ENCODE results near the gene AHSP. TPM values are rescaled to one million over a fixed set of nuclear protein-coding genes. Genes with fewer than 3 reads are reported as not detected.

AHSP gene
- total and polyA plus RNA-seq, 2 of the 4 experiments (the other 2 are of a cell fraction): not detected

DNA sequence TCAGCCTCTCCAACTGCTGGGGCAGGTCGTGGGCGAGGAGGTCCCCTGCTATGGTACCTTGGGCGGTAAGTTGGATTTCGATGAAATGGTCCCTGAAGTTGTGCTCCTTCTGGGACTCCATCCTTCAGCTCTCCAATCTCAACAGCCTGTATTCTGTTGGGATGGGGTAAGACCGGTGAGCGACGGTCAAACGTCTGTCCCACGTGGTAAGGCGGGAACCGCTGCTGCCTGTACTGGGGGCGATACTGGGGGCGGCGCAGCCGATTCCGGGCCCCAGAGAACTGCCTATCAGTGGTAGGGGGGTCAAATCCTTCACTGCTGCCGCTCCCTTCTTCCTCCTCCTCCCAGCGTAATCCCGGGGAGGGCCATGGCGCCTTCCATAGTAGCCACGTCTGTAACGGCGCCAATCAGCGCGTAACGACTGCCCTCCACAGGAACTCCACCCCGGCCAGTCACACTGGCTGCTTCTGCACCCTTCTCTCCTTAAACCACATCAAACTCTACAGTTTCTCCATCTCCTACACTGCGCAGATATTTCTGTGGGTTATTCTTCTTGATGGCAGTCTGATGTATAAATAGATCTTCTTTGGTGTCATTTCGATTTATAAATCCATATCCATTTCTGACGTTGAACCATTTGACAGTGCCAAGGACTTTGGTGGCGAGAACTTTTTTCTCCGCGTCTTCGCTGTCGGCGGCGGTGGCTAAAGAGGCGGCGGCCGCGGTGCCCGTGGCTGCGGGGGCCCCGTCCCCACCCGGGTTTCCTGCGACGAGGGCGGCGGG, 41.1 kb downstream of the AHSP start:
- intact Hi-C loops (cut with micrococcal nuclease) (no loop called here), dilution Hi-C loops (cut with HindIII; ENCODE audit: low sequenced_read_pairs, unreplicated experiment) (no loop called here), in situ Hi-C loops (cut with MboI; ENCODE audit: low sequenced_read_pairs) (no loop called here)
- no CpG with 5 or more reads among the region's 49 CpGs for WGBS, 2 experiments (ENCODE audit: extremely low coverage in 2 of 2, insufficient read length in 1 of 2)
- H3K56ac ChIP-seq (ENCODE audit: extremely low read depth, insufficient read depth, low read length): no peak overlapping the region
- H3K9me1 ChIP-seq (ENCODE audit: insufficient read depth, low read length): no peaks in the 10 kb centered on the region
- H2BK15ac ChIP-seq (ENCODE audit: low read depth, low read length): no peak overlapping the region
- peak overlapping the region; percentile 18 for H3K4me3 ChIP-seq (ENCODE audit: insufficient read depth, low read depth, low read length)
- H3K18ac ChIP-seq (ENCODE audit: low read depth, low read length): no peak overlapping the region
- no peak overlapping the region for H4K5ac ChIP-seq (ENCODE audit: low read depth, low read length)
- no peak overlapping the region for H4K8ac ChIP-seq (ENCODE audit: low read depth in 2 of 2, low read length in 2 of 2)
- H2AK9ac ChIP-seq (replicated peaks; ENCODE audit: low read depth, low read length, poor library complexity): no peak overlapping the region
- no peak overlapping the region for H4K91ac ChIP-seq (ENCODE audit: insufficient read depth, low read depth, low read length)
- no peak overlapping the region for H2BK120ac ChIP-seq (ENCODE audit: low read depth, low read length)
- no TSS peak for BruUV-seq (replicated peaks)
- DNase-seq (no peak), ATAC-seq (ENCODE audit: low read depth) (peak; percentile 62)
- no peak overlapping the region for H3K9ac ChIP-seq (ENCODE audit: low read depth, low read length)
- H2BK5ac ChIP-seq (ENCODE audit: low read depth, low read length, poor library complexity, severe bottlenecking): no peak overlapping the region
- peak overlapping the region; percentile 43 for H2AFZ ChIP-seq (replicated peaks; ENCODE audit: low read length, poor library complexity)
- TF ChIP-seq CHD1 (IDR thresholded peaks at IDR 0.05; ENCODE audit: low read depth, low read length): no peak
- TF ChIP-seq, protein P1, sequence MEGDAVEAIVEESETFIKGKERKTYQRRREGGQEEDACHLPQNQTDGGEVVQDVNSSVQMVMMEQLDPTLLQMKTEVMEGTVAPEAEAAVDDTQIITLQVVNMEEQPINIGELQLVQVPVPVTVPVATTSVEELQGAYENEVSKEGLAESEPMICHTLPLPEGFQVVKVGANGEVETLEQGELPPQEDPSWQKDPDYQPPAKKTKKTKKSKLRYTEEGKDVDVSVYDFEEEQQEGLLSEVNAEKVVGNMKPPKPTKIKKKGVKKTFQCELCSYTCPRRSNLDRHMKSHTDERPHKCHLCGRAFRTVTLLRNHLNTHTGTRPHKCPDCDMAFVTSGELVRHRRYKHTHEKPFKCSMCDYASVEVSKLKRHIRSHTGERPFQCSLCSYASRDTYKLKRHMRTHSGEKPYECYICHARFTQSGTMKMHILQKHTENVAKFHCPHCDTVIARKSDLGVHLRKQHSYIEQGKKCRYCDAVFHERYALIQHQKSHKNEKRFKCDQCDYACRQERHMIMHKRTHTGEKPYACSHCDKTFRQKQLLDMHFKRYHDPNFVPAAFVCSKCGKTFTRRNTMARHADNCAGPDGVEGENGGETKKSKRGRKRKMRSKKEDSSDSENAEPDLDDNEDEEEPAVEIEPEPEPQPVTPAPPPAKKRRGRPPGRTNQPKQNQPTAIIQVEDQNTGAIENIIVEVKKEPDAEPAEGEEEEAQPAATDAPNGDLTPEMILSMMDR (conservative IDR thresholded peaks at IDR 0.05; ENCODE audit: low read depth, low read length): no peak
- TF ChIP-seq CEBPB (IDR thresholded peaks at IDR 0.05; ENCODE audit: low read depth, low read length): no peak
- no peak for TF ChIP-seq SMC3 (IDR thresholded peaks at IDR 0.05; ENCODE audit: low read depth, low read length)
- no peak for TF ChIP-seq POLR2A (IDR thresholded peaks at IDR 0.05; ENCODE audit: low read depth, low read length)
- no peak for TF ChIP-seq RCOR1 (IDR thresholded peaks at IDR 0.05; ENCODE audit: insufficient replicate concordance, low read length)
- TF ChIP-seq, protein P2, sequence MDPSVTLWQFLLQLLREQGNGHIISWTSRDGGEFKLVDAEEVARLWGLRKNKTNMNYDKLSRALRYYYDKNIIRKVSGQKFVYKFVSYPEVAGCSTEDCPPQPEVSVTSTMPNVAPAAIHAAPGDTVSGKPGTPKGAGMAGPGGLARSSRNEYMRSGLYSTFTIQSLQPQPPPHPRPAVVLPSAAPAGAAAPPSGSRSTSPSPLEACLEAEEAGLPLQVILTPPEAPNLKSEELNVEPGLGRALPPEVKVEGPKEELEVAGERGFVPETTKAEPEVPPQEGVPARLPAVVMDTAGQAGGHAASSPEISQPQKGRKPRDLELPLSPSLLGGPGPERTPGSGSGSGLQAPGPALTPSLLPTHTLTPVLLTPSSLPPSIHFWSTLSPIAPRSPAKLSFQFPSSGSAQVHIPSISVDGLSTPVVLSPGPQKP (IDR thresholded peaks at IDR 0.05; ENCODE audit: borderline replicate concordance, low read depth, low read length): no peak
- TF ChIP-seq MAFK (IDR thresholded peaks at IDR 0.05; ENCODE audit: low read depth, low read length): no peak
- TF ChIP-seq NFE2L2 (IDR thresholded peaks at IDR 0.05; ENCODE audit: low read depth, low read length): no peak
- TF ChIP-seq MXI1 (IDR thresholded peaks at IDR 0.05; ENCODE audit: borderline replicate concordance, low read depth, low read length): no peak
- no peak for TF ChIP-seq BHLHE40 (IDR thresholded peaks at IDR 0.05; ENCODE audit: low read depth, low read length)
- TF ChIP-seq FOS (IDR thresholded peaks at IDR 0.05; ENCODE audit: low read depth, low read length): no peak
- TF ChIP-seq, protein P3, sequence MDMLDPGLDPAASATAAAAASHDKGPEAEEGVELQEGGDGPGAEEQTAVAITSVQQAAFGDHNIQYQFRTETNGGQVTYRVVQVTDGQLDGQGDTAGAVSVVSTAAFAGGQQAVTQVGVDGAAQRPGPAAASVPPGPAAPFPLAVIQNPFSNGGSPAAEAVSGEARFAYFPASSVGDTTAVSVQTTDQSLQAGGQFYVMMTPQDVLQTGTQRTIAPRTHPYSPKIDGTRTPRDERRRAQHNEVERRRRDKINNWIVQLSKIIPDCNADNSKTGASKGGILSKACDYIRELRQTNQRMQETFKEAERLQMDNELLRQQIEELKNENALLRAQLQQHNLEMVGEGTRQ (IDR thresholded peaks at IDR 0.05; ENCODE audit: low read depth, low read length): no peak
- no peak for TF ChIP-seq RFX5 (IDR thresholded peaks at IDR 0.05; ENCODE audit: low read depth, low read length)
- no peak overlapping the region for H3K27ac ChIP-seq (ENCODE audit: insufficient read depth, low read length)
- no peak overlapping the region for H3K14ac ChIP-seq (replicated peaks; ENCODE audit: low read depth, low read length)
- no peak overlapping the region for H3K23ac ChIP-seq (ENCODE audit: low read depth, low read length)
- no peaks in the 10 kb centered on the region for H3K79me1 ChIP-seq (ENCODE audit: low read depth in 1 of 2, low read length in 2 of 2)
- no peaks in the 10 kb centered on the region for H3K36me3 ChIP-seq (ENCODE audit: control insufficient read depth, insufficient read depth, low read length)
- no peak overlapping the region for H2AK5ac ChIP-seq (ENCODE audit: low read depth, low read length)
- no peaks in the 10 kb centered on the region for H3K4me1 ChIP-seq (ENCODE audit: control insufficient read depth, insufficient read depth, low read length)
- H2BK20ac ChIP-seq (ENCODE audit: low read depth, low read length): no peak overlapping the region
- ChIA-PET CTCF (no interaction called here), POLR2A (ENCODE audit: unreplicated experiment) (no interaction called here)
- no peaks in the 10 kb centered on the region for H4K20me1 ChIP-seq (ENCODE audit: insufficient read depth, low read length)
- no peaks in the 10 kb centered on the region for H3K9me3 ChIP-seq (ENCODE audit: control insufficient read depth, insufficient read depth, low read length)
- peaks cover 10% of the 10 kb centered on the region; the same call in 1 of the 2 replicates for H3K27me3 ChIP-seq (ENCODE audit: control insufficient read depth, insufficient read depth, low read length)
- no peak overlapping the region for H3K4ac ChIP-seq (ENCODE audit: low read depth, low read length)
- peak overlapping the region; percentile 50 for H3K4me2 ChIP-seq (ENCODE audit: low read depth, low read length)
